Measurements from ENCODE around the gene ZSWIM3. TPM values are rescaled to one million over a fixed set of nuclear protein-coding genes. Genes with fewer than 3 reads are reported as not detected.
A peak's percentile ranks its signal among the peaks of the same experiment; 100 is the strongest.

ZSWIM3 gene
- total and polyA plus RNA-seq, 2 of the 13 experiments (the other 11 are each of a cell fraction or from before 2014, with no cell fraction given), result 5.2 to 5.8 TPM

DNA sequence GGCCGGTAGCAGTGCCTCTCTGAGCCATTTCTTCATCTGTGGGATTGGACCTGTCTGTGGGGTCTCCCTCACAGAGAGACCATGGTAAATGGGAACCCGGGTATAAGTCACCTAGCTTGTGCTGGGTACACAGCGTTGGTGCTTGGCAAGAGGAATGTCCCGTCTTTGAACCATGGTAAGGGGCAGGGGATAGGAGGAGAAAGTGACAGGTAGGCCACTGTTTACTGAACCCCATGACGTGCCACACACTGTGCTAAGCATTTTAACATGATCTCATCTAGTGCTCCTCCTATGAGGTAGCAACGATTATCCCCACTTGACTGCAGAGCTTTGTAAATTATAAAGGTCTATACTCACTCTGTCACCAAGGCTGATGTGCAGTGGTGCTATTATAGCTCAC, 29.7 kb upstream of the ZSWIM3 start:
- WGBS (ENCODE audit: low lambda C conversion rate), result 51% methylated on average over 6 of the region's 6 CpGs
- ATAC-seq, result no peak
- FAIRE-seq, result no peak
- Histone ChIP-seq H4K20me1 (ENCODE audit: insufficient read depth, low read length) (no peaks in the 10 kb centered on the region), H3K79me2 (ENCODE audit: insufficient read depth, low read length) (no peaks in the 10 kb centered on the region), H3K9me3 (ENCODE audit: low read length) (no peaks in the 10 kb centered on the region), H3K27ac (ENCODE audit: extremely low read length, insufficient read depth, low read length) (no peak overlapping the region), H3K4me3 (replicated peaks in 1 of 3; ENCODE audit: insufficient read depth in 1 of 3, low read depth in 2 of 3, low read length in 3 of 3) (no peak overlapping the region), H3K27me3 (ENCODE audit: control insufficient read depth in 1 of 2, insufficient read depth in 2 of 2, low read length in 2 of 2) (no peaks in the 10 kb centered on the region), H3K4me1 (ENCODE audit: insufficient read depth, low read length) (peaks cover 81% of the 10 kb centered on the region), H3K4me2 (ENCODE audit: low read depth, low read length) (peak overlapping the region; percentile 77; the same call in 1 of the 2 replicates), H3K9ac (ENCODE audit: insufficient read depth, low read depth, low read length) (no peak overlapping the region), H2AFZ (ENCODE audit: low read length) (no peak overlapping the region), H3K36me3 (replicated peaks in 1 of 2; ENCODE audit: control insufficient read depth in 1 of 2, insufficient read depth in 2 of 2, low read length in 2 of 2) (no peaks in the 10 kb centered on the region)
- ChIA-PET CTCF (ENCODE audit: low intra/inter-chr PET ratio, low total read pairs) (no interaction called here), POLR2A (interaction anchor here (0.7 to 1.5 kb wide), 5 partner anchors 14 to 107 kb away, joined by 3 to 9 read pairs (median 3); partner anchors contain the start of genes CTSA, DNTTIP1, NEURL2 and PCIF1)
- in situ Hi-C loops (cut with HindIII; ENCODE audit: extremely low pct_ligation_motif_present, low pct_unique_long_range_greater_than_20kb) (loop anchor here (5.0 kb wide), 1 partner anchor 120 kb away; no protein-coding TSS in a partner anchor), intact Hi-C loops (cut with micrococcal nuclease; ENCODE audit: unreplicated experiment) (no loop called here)
- no peak for DNase-seq (ENCODE audit: low spot score)
- BruUV-seq (replicated peaks), result no TSS peak
- TF ChIP-seq EP300 (IDR thresholded peaks at IDR 0.05; ENCODE audit: low read depth in 2 of 2, low read length in 2 of 2) (no peak), EP300 (CRISPR knock-in tag; IDR thresholded peaks at IDR 0.05; ENCODE audit: borderline replicate concordance) (0 out of 2 replicates have a peak, but pooled peaks have one; percentile 8), HOXA7 (CRISPR knock-in tag; IDR thresholded peaks at IDR 0.05) (no peak), NFKBIZ (CRISPR knock-in tag; IDR thresholded peaks at IDR 0.05) (no peak), FOXA3 (CRISPR knock-in tag; IDR thresholded peaks at IDR 0.05) (no peak), SNRNP70 (IDR thresholded peaks at IDR 0.05; ENCODE audit: low read depth, low read length) (no peak), KAT8 (CRISPR knock-in tag; IDR thresholded peaks at IDR 0.05) (no peak), JUN (CRISPR knock-in tag; IDR thresholded peaks at IDR 0.05) (no peak), ZSCAN30 (CRISPR knock-in tag; IDR thresholded peaks at IDR 0.05) (no peak), REXO4 (CRISPR knock-in tag; IDR thresholded peaks at IDR 0.05; ENCODE audit: borderline replicate concordance) (no peak), ZNF781 (CRISPR knock-in tag; IDR thresholded peaks at IDR 0.05; ENCODE audit: borderline replicate concordance, not compliant biosample characterization) (no peak), ZNF501 (CRISPR knock-in tag; IDR thresholded peaks at IDR 0.05) (no peak), TBX2 (CRISPR knock-in tag; IDR thresholded peaks at IDR 0.05; ENCODE audit: borderline replicate concordance) (peak; percentile 3; the same call in 1 of the 2 replicates), TBX3 (IDR thresholded peaks at IDR 0.05; ENCODE audit: borderline replicate concordance) (no peak), ZFP37 (CRISPR knock-in tag; IDR thresholded peaks at IDR 0.05; ENCODE audit: borderline replicate concordance) (no peak), ZNF768 (CRISPR knock-in tag; IDR thresholded peaks at IDR 0.05) (peak; percentile 56; the same call in 1 of the 2 replicates), ZNF333 (CRISPR knock-in tag; IDR thresholded peaks at IDR 0.05; ENCODE audit: borderline replicate concordance) (no peak), JUNB (CRISPR knock-in tag; IDR thresholded peaks at IDR 0.05; ENCODE audit: borderline replicate concordance) (no peak), ZNF138 (CRISPR knock-in tag; IDR thresholded peaks at IDR 0.05; ENCODE audit: low read depth) (no peak), ZNF792 (CRISPR knock-in tag; IDR thresholded peaks at IDR 0.05) (no peak), CENPX (CRISPR knock-in tag; IDR thresholded peaks at IDR 0.05) (no peak), ZC3H13 (CRISPR knock-in tag; IDR thresholded peaks at IDR 0.05) (no peak), POLR2AphosphoS2 (IDR thresholded peaks at IDR 0.05; ENCODE audit: low read depth, low read length) (no peak), ATM (IDR thresholded peaks at IDR 0.05; ENCODE audit: borderline replicate concordance) (no peak)
- TF ChIP-seq, protein P1, sequence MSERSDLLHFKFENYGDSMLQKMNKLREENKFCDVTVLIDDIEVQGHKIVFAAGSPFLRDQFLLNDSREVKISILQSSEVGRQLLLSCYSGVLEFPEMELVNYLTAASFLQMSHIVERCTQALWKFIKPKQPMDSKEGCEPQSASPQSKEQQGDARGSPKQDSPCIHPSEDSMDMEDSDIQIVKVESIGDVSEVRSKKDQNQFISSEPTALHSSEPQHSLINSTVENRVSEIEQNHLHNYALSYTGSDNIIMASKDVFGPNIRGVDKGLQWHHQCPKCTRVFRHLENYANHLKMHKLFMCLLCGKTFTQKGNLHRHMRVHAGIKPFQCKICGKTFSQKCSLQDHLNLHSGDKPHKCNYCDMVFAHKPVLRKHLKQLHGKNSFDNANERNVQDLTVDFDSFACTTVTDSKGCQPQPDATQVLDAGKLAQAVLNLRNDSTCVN (CRISPR knock-in tag; IDR thresholded peaks at IDR 0.05; ENCODE audit: borderline replicate concordance), result no peak
- TF ChIP-seq, protein P2, sequence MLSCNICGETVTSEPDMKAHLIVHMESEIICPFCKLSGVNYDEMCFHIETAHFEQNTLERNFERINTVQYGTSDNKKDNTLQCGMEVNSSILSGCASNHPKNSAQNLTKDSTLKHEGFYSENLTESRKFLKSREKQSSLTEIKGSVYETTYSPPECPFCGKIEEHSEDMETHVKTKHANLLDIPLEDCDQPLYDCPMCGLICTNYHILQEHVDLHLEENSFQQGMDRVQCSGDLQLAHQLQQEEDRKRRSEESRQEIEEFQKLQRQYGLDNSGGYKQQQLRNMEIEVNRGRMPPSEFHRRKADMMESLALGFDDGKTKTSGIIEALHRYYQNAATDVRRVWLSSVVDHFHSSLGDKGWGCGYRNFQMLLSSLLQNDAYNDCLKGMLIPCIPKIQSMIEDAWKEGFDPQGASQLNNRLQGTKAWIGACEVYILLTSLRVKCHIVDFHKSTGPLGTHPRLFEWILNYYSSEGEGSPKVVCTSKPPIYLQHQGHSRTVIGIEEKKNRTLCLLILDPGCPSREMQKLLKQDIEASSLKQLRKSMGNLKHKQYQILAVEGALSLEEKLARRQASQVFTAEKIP (CRISPR knock-in tag; IDR thresholded peaks at IDR 0.05; ENCODE audit: borderline replicate concordance), result no peak

All from HepG2 (cell line).